HepG2 (cell line): ENCODE results near the gene ARID5B. TPM values are rescaled to one million over a fixed set of nuclear protein-coding genes. Genes with fewer than 3 reads are reported as not detected.

Source experiments
- HOXA9 ChIP-seq: sonication (generic); formaldehyde crosslinking; IDR thresholded peaks from 2 replicates; pipeline ENCODE4 v1.8.1; 2022; ENCODE audit warnings: missing genetic modification reagents, mild to moderate bottlenecking, moderate library complexity, borderline replicate concordance
- KDM1A ChIP-seq: IDR thresholded peaks from 2 replicates; pipeline ENCODE4 v1.6.1; 2016; ENCODE audit warnings: missing compliant biosample characterization
- KDM5A ChIP-seq: fragments of 200-600 bp; sonication (generic); IDR thresholded peaks from 2 replicates; pipeline ENCODE4 v1.7.0; 2018; ENCODE audit warnings: antibody characterized with exemption, mild to moderate bottlenecking, low read length, borderline replicate concordance
- NFIC ChIP-seq: IDR thresholded peaks from 2 replicates; pipeline ENCODE4 v1.6.1; 2012; ENCODE audit warnings: mild to moderate bottlenecking, low read length, inconsistent platforms
- RBAK ChIP-seq: sonication (generic); formaldehyde crosslinking; IDR thresholded peaks from 2 replicates; pipeline ENCODE4 v1.5.1; 2020; ENCODE audit warnings: mild to moderate bottlenecking, missing genetic modification reagents
- STAT5B ChIP-seq: sonication (generic); formaldehyde crosslinking; IDR thresholded peaks from 2 replicates; pipeline ENCODE4 v1.4.0; 2020; ENCODE audit warnings: missing genetic modification reagents
- SYNCRIP ChIP-seq: fragments of 200-400 bp; formaldehyde crosslinking; IDR thresholded peaks from 2 replicates; pipeline ENCODE4 v1.6.1; 2018; ENCODE audit warnings: mild to moderate bottlenecking, low read depth, low read length; ENCODE audit not compliant: insufficient read depth
- TEAD2 ChIP-seq: sonication (generic); formaldehyde crosslinking; IDR thresholded peaks from 2 replicates; pipeline ENCODE4 v1.9.0; 2021; ENCODE audit warnings: missing genetic modification reagents
- YEATS4 ChIP-seq: sonication (generic); formaldehyde crosslinking; IDR thresholded peaks from 2 replicates; pipeline ENCODE4 v1.4.0; 2020; ENCODE audit warnings: missing genetic modification reagents, borderline replicate concordance
- ZBTB20 ChIP-seq: sonication (generic); formaldehyde crosslinking; IDR thresholded peaks from 2 replicates; pipeline ENCODE4 v1.8.1; 2023; ENCODE audit warnings: missing genetic modification reagents, low read depth, mild to moderate bottlenecking, borderline replicate concordance
- ZNF18 ChIP-seq: sonication (generic); formaldehyde crosslinking; IDR thresholded peaks from 2 replicates; pipeline ENCODE4 v1.8.0; 2022; ENCODE audit warnings: mild to moderate bottlenecking, missing genetic modification reagents; ENCODE audit not compliant: insufficient replicate concordance
- ZNF326 ChIP-seq: sonication (generic); formaldehyde crosslinking; IDR thresholded peaks from 2 replicates; pipeline ENCODE4 v1.4.0; 2020; ENCODE audit warnings: missing genetic modification reagents, borderline replicate concordance
- ZNF337 ChIP-seq: sonication (generic); formaldehyde crosslinking; IDR thresholded peaks from 2 replicates; pipeline ENCODE4 v1.5.1; 2020; ENCODE audit warnings: missing genetic modification reagents, low read depth, mild to moderate bottlenecking, borderline replicate concordance
- ZNF446 ChIP-seq: sonication (generic); formaldehyde crosslinking; IDR thresholded peaks from 2 replicates; pipeline ENCODE4 v1.5.0; 2020; ENCODE audit warnings: mild to moderate bottlenecking, missing genetic modification reagents
- ZNF644 ChIP-seq: IDR thresholded peaks from 2 replicates; pipeline ENCODE4 v1.6.1; 2016; ENCODE audit warnings: low read depth
- ZNF652 ChIP-seq: IDR thresholded peaks from 2 replicates; pipeline ENCODE4 v1.6.1; 2016; ENCODE audit warnings: low read depth, borderline replicate concordance
- ZNF672 ChIP-seq: sonication (generic); formaldehyde crosslinking; IDR thresholded peaks from 2 replicates; pipeline ENCODE4 v1.8.1; 2022; ENCODE audit warnings: missing genetic modification reagents
- polyA plus RNA-seq, 8 experiments: library from polyadenylated mRNA; depleted of rRNA in 3 of 8; stranded (reverse) in 7 of 8; unstranded in 1 of 8; fragments of >200 nt; fragmentation: Illumina TruSeq in 4 of 8; extraction: Trizol in 4 of 8; gene quantifications; 2 replicates each; pipeline versions ENCODE4 v1.2.1 to v1.2.3, GENCODE V29; 2011 to 2016; ENCODE audit warnings: low read depth in 4 of 8, missing spikeins in 1 of 8, mixed read lengths in 1 of 8; ENCODE audit not compliant: insufficient read depth in 1 of 8
- total RNA-seq, 5 experiments: library from RNA; depleted of rRNA; stranded (reverse); fragments of >200 nt; fragmentation: Illumina TruSeq; extraction: Trizol; gene quantifications; 2 replicates each; pipeline ENCODE4 v1.2.3, GENCODE V29; 2016; ENCODE audit warnings: low read depth in 1 of 5
- TF ChIP-seq, protein P1 (sequence below): sonication (generic); formaldehyde crosslinking; IDR thresholded peaks from 2 replicates; pipeline ENCODE4 v1.5.0; 2020; ENCODE audit warnings: mild to moderate bottlenecking, missing genetic modification reagents, borderline replicate concordance
- TF ChIP-seq, protein P2 (sequence below): sonication (generic); formaldehyde crosslinking; IDR thresholded peaks from 2 replicates; pipeline ENCODE4 v1.4.0; 2020; ENCODE audit warnings: missing genetic modification reagents

Gene ARID5B
- total and polyA plus RNA-seq, 2 of the 13 experiments (the other 11 are each of a cell fraction or from before 2014, with no cell fraction given), result 6.2 to 21.1 TPM

DNA sequence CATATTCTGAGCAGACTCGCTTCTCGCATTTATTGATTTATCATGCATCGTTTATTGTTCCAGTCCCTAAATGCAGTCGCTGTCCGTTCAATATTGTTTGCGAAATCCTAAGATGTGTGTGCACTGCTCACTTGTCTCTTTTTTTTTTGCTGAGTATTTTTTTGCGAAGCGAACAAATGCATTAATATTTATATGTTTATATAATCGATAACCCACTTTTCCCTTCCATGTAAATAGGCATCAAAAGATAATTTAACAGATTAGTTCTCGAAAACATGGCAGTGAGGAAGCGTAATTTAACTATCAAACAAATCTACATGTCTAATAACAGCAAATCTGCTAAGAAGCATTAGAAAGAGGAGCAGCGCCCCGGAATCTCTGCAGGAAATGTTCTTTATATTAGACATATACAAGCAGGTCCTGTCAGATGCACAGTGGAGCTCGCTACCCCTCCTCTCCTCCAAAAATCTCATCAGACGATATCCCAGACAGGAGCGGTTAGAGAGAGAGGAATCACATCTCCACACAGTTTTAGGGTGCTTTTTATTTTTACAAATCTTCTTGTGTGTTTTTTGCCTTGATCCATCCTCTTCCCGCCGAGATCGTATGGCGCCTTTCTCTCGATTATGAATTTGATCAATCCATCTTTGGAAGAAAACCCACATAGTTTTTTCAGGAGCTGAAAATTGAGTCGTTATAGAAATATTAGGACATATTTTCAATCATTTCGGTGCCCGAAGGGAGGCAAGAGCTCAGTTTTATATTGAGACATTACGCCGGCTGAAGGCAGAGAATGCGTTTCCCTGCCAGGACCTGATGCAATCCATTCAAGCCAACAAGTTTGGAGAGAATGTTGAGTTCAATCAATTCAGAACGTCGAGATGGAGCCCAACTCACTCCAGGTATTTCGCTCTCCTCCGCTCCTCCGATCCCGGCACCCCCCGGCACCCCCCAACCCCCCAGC, at the start of gene ARID5B (continued):
- TF ChIP-seq, protein P1, sequence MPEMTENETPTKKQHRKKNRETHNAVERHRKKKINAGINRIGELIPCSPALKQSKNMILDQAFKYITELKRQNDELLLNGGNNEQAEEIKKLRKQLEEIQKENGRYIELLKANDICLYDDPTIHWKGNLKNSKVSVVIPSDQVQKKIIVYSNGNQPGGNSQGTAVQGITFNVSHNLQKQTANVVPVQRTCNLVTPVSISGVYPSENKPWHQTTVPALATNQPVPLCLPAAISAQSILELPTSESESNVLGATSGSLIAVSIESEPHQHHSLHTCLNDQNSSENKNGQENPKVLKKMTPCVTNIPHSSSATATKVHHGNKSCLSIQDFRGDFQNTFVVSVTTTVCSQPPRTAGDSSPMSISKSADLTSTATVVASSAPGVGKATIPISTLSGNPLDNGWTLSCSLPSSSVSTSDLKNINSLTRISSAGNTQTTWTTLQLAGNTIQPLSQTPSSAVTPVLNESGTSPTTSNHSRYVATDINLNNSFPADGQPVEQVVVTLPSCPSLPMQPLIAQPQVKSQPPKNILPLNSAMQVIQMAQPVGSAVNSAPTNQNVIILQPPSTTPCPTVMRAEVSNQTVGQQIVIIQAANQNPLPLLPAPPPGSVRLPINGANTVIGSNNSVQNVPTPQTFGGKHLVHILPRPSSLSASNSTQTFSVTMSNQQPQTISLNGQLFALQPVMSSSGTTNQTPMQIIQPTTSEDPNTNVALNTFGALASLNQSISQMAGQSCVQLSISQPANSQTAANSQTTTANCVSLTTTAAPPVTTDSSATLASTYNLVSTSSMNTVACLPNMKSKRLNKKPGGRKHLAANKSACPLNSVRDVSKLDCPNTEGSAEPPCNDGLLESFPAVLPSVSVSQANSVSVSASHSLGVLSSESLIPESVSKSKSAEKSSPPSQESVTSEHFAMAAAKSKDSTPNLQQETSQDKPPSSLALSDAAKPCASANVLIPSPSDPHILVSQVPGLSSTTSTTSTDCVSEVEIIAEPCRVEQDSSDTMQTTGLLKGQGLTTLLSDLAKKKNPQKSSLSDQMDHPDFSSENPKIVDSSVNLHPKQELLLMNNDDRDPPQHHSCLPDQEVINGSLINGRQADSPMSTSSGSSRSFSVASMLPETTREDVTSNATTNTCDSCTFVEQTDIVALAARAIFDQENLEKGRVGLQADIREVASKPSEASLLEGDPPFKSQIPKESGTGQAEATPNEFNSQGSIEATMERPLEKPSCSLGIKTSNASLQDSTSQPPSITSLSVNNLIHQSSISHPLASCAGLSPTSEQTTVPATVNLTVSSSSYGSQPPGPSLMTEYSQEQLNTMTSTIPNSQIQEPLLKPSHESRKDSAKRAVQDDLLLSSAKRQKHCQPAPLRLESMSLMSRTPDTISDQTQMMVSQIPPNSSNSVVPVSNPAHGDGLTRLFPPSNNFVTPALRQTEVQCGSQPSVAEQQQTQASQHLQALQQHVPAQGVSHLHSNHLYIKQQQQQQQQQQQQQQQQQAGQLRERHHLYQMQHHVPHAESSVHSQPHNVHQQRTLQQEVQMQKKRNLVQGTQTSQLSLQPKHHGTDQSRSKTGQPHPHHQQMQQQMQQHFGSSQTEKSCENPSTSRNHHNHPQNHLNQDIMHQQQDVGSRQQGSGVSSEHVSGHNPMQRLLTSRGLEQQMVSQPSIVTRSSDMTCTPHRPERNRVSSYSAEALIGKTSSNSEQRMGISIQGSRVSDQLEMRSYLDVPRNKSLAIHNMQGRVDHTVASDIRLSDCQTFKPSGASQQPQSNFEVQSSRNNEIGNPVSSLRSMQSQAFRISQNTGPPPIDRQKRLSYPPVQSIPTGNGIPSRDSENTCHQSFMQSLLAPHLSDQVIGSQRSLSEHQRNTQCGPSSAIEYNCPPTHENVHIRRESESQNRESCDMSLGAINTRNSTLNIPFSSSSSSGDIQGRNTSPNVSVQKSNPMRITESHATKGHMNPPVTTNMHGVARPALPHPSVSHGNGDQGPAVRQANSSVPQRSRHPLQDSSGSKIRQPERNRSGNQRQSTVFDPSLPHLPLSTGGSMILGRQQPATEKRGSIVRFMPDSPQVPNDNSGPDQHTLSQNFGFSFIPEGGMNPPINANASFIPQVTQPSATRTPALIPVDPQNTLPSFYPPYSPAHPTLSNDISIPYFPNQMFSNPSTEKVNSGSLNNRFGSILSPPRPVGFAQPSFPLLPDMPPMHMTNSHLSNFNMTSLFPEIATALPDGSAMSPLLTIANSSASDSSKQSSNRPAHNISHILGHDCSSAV, result no peak
- TF ChIP-seq TEAD2 (CRISPR knock-in tag), result no peak
- TF ChIP-seq STAT5B (CRISPR knock-in tag), result no peak
- no peak for TF ChIP-seq YEATS4 (CRISPR knock-in tag)
- no peak for TF ChIP-seq ZNF326
- TF ChIP-seq SYNCRIP, result no peak
- no peak for TF ChIP-seq ZBTB20
- no peak for TF ChIP-seq HOXA9 (CRISPR knock-in tag)
- TF ChIP-seq KDM5A, result no peak; the same call in 1 of the 2 replicates
- no peak for TF ChIP-seq RBAK (CRISPR knock-in tag)
- no peak for TF ChIP-seq NFIC
- no peak for TF ChIP-seq ZNF446 (CRISPR knock-in tag)
- no peak for TF ChIP-seq ZNF672 (CRISPR knock-in tag)
- TF ChIP-seq, protein P2, sequence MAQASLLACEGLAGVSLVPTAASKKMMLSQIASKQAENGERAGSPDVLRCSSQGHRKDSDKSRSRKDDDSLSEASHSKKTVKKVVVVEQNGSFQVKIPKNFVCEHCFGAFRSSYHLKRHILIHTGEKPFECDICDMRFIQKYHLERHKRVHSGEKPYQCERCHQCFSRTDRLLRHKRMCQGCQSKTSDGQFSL, result no peak
- TF ChIP-seq ZNF652 (CRISPR knock-in tag), result no peak
- no peak for TF ChIP-seq ZNF18 (CRISPR knock-in tag)
- no peak for TF ChIP-seq KDM1A (CRISPR knock-in tag)
- peak; percentile 29; the same call in 1 of the 2 replicates for TF ChIP-seq ZNF644 (CRISPR knock-in tag)
- no peak for TF ChIP-seq ZNF337 (CRISPR knock-in tag)
